Jurkat, Clone E6-1 (cell line): ENCODE data around the gene DLX2.

Experiments
- DNase-seq: peaks from one replicate; pipeline ENCODE4 v3.0.0-alpha.2; 2011; ENCODE audit warnings: low read depth, low spot score
- H3K4me3 ChIP-seq: 2 replicates; pipeline ENCODE4 v1.5.1; 2011; ENCODE audit warnings: mild to moderate bottlenecking, low read length, control low read depth, moderate library complexity

DLX2 gene

GRCh38 chr2:172109256-172109987 lies 6.7 kb upstream of the DLX2 start:
- no peak overlapping the region for H3K4me3 ChIP-seq
- no peak for DNase-seq

GRCh38 chr2:172108587-172108930 lies 5.9 kb upstream of the DLX2 start:
- H3K4me3 ChIP-seq: no peak overlapping the region
- DNase-seq: no peak

DNA sequence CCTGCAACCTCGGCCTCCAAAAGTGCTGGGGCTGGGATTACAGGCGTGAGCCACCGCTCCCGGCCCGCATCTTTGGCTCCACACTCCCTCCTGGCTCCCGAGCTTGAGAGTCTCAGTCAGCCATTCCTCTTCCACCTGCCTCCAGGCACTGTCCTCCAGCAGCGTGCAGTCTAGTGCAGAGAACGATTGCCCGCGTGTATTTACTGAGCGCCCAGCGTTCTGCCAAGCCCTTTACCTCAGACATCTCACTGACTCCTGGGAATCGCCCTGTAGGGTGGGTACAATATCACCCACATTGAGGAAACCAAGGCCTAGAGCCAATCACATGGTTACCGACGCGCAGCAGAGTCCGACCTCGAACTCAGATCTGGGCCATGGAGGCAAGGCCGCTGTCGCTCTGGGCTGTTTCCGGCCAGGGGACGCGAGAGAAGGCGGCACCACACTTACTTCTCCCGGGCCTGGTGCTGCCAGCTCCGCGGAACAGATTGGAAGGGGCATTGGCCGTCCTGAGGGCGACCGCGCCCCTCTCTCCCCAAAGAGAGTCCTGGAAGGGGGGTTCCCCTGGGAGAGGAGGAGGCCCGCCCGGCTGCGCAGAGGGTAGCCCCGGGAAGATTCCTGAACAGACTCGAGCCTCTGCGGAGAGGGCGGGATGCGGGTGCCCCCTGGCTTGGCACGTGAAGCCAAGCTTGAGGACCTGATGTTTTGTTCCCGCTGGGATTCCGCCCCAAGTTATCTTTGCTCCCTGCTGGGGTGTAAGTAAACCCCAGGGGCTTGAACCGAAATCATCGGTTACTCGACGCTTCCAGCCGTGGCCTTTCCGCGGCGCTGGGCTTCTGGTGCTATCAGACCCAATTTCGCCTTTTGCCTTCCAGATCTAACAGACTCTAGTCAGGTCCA lies 5.2 kb upstream of the DLX2 start:
- H3K4me3 ChIP-seq: no peak overlapping the region
- DNase-seq: no peak

GRCh38 chr2:172106108-172106961 lies 3.6 kb upstream of the DLX2 start:
- H3K4me3 ChIP-seq: no peak overlapping the region
- DNase-seq: no peak

GRCh38 chr2:172105471-172106107 lies 2.9 kb upstream of the DLX2 start:
- DNase-seq: no peak
- H3K4me3 ChIP-seq: no peak overlapping the region

DNA sequence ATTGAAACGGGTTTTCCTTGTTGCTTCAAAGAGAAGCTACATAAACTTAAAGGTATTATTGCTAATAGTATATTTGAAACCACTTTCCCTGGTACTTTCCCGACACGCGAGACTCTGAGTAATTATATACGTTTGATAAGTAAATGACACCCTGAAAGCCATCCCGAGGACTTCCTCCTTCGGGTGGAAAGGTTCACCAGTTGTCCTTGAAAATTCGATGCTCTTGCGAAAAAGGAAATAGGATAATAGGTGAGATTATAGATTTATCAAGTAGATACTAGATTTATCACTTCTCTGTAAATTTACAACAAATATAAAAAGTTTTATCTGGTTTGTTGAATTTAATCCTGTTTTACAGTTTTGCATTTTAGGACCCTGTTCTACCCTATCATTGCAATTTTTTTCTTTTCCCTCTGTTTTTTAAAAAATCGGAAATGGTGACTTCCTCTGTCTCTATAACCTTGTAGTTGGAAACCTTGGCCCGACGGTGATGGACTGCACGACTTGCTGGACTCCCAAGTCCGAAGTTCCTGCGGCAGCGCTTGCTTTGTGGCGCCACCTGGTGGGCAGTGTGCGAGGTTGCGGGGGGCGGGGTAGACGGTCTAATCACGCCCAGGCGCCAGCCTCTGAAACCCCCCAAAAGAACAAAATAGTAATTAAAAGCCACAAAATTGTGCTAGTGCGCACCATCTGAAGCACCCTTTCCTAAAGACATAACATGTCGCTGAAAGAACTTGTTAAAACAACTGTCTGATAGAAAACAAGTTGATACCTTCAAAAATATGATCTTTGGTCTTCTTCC lies 972 bp upstream of the DLX2 start:
- peak; percentile 54 for DNase-seq
- peak overlapping the region; percentile 68 for H3K4me3 ChIP-seq

GRCh38 chr2:172101821-172102390 lies 794 bp downstream of the DLX2 start:
- DNase-seq: no peak
- H3K4me3 ChIP-seq: peak overlapping the region; percentile 68

- no peak for DNase-seq
Measured at GRCh38 chr2:172100935-172101820, 1.5 kb downstream of the DLX2 start.

DNA sequence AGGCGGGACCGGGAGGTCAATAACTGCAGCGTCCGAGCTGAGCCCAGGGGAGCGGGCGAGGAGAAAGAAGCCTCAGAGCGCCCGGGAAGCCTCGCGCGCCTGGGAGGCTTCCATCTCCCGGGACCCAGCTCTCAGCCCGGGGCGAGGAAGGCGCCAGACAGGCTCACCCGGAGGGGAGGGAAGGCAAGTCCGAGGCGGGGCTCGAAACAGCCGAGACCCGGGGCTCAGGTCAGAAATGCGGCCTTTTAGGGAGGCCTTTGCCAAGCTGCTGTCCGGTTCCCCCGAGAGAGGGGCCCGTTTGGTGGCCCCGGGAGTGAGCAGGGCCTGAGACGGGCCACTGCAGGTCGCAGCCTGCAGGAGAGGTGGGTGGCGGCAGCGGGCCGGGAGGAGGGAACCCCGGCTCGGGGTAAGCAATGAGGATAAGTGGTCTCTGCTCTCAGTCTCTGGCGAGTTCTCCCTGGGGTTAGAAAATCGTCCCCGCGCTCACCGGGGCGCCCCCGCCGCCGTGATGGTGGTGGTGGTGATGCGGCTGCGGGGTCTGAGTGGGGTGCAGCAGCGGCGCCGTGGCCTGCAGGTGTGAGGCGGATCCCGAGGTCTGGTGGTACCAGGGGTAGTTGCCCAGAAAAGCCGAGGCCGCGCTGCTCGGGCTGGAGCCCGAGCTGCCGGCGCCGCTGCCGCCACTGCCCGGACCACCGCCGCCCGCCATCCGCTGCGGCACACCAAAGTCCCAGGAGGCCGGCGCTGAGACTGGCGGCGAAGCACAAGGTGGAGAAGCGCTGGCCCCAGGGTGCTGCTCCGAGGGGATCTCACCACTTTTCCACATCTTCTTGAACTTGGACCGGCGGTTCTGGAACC lies 2.4 kb downstream of the DLX2 start:
- H3K4me3 ChIP-seq: no peak overlapping the region
- no peak for DNase-seq

More at GRCh38 chr2:172100935-172101820, 1.5 kb downstream of the DLX2 start:
- peak overlapping the region; percentile 68 for H3K4me3 ChIP-seq

GRCh38 chr2:172099472-172100079 lies 3.1 kb downstream of the DLX2 start:
- H3K4me3 ChIP-seq: no peak overlapping the region
- no peak for DNase-seq

GRCh38 chr2:172098650-172099471 lies 3.8 kb downstream of the DLX2 start:
- no peak overlapping the region for H3K4me3 ChIP-seq

GRCh38 chr2:172098287-172098649 lies 4.4 kb downstream of the DLX2 start:
- H3K4me3 ChIP-seq: no peak overlapping the region
- no peak for DNase-seq

More at GRCh38 chr2:172098650-172099471, 3.8 kb downstream of the DLX2 start:
- DNase-seq: no peak

- H3K4me3 ChIP-seq: no peak overlapping the region
- DNase-seq: no peak
Measured at GRCh38 chr2:172097557-172098131, 5.1 kb downstream of the DLX2 start.

DNA sequence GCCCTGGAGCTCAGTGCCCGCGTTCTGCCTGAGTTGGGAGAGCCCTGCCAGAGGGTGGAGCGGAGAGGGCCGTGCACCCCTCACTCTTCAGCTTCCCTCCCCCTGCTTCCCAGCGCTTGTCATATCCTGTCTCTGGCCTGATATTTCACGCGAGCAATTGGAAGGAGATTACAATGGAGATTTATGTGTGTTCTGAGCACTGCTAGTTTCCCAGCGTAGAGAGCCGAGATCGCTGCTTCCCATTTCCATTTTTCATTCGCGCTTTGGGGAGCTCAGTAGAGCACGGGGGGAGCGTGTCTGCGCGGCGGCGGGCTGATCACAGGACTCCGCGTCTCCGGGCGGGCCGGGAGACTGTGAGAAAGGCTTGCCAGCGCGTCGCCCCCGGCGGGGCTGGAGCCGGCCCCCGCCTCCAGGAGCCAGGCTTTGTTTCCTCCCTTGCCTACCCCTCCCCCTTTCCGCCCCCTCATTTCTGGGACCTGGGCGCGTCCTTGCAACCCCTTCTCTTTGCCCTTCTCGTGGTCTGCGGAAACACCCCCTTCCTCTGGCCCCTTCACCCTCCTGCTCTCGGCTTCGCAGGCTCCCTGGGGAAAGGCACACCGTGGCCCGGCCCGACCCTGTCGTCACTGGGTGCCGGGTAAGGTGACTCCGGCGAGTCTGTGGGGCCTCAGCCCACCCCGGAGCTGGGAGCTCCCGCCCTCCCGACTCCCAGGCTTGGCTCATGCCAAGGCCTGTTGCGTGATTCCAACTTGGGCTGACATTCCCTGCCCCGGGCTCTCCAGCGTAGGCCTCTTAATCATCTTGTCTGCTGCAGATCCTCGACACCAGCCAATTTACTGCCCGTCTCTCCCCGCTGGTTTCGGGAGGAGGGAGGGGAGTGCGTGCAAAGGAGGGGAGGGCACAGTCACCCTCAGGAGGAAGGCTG lies 5.8 kb downstream of the DLX2 start:
- no peak for DNase-seq
- H3K4me3 ChIP-seq: no peak overlapping the region
